Activated naive CD4-positive, alpha-beta T cell treated with anti-CD3 and anti-CD28 coated beads, Interleukin-2, amount 50 U/mL, for 16 hours (primary cell): ENCODE measurements around the gene CGB1.
"Not testable (repeated sequence)": the region's sequence is repeated elsewhere in the genome, so short reads cannot be mapped to it uniquely, and the experiment has no call there.

Experiments used
- DNase-seq: peaks from one replicate; pipeline ENCODE4 v3.0.0-alpha.2; 2020

Gene CGB1

GRCh38 chr19:49057636-49058234 is 21.0 kb upstream of the CGB1 start, which contains the start of gene CGB7:
Gene CGB7, minus strand, starts transcription at chr19:49057749. Its CDS starts 2,374 bp downstream, at chr19:49055375.
- peak; percentile 36 for DNase-seq

DNA sequence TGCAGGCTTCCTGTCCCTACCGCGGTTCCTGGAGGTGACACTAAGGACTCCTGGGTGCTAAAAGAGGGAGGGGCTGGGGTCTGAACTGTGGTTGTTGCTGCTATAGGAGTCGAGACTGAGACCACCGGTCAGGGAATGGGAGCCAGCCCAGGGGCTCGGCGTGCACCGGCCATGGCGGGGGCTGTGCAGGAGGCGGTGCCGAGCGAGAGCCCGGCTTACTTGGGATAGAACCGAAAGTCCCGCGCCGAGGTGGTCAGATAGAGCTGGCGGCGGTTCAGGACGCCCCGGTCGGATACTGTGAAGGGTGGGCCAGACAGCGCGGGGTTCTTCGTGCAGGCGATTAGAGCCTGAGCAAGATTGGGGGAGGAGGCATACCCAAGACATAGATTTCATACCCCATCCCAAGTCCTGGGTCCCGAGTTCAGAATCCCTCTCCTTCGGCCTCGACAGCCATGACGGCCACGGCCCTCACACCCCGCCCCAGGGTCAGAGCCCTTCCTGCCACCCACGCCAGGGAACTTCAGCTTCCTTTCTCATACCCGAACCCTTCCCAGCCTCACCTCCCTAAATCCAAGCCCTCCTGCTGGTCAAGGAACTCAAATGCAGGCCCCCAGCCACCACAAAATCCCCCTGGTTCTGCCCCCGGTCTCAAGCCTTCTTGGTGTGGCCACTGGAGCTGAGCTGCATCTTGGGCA is 20.4 kb upstream of the CGB1 start:
- not testable (repeated sequence) for DNase-seq

DNA sequence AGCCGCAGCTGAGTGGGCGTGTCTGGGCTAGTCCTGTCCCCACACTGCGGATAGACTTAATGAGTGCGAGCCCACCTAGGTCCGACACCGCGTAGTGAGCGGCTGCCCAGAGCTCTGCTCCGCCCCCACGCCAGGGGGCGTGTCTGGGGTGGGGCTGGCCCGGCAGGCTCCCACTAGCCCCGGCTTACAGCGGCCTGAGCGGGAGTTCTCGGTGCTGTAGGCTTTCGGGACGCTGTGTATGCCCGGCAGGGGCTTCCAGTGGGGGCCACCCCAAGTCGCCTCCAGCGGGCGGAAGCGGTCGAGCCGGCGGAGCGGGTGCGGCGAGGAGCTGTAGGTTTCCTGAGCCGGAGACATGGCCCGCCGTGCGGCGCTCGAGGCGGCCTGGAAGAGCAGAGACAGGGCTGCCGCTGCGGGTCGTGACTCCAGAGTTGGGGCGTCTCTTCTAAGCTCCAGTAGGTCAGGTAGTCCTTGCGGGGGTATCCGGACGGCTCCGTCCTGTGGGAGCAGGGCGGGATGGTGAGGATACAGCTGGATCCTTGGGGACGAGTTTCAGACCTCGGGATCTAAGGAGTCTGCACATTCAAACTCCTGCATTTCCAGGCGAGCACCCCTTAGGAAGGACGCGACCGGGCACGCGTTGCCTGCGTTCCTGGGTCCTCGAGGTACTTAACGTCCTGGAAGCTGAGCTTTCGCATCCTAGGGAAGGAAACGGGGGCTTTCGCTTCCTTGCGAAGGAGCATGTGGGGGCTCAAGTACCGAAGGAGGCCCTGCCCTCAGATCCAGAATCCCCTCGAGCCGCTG is 19.6 kb upstream of the CGB1 start:
- DNase-seq: peak; percentile 56

DNA sequence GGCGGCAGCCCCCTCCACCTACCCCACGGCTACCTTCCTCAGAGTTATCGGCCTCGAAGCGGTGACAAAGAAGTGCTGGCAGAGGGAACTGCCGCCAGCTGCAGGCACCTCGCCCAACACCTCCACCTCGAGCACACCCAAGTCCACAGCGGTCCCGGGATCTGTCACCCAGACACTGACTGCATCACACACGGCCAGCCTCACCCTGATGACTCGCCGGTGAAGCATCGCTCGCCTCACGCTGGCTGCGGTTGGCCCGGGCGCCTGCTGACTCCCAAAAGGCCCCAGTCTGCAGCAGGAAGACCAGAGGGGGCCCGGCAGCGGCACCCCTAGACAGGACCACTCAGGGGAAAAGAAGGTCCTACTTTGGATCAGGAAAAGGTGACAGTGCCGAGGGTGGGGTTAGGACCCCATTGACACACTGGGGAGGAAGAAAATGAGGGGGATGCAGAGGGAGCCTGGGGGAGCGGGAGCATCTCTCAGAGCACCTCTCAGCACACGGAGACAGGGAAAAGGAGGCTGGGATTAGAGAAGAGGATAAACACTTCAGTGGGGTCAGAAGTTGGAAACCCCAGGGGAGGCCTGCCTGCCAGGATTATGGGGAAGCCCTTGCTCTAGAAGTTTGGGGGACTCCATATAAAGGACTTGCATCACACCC is 13.8 kb upstream of the CGB1 start:
- DNase-seq: not testable (repeated sequence)

DNA sequence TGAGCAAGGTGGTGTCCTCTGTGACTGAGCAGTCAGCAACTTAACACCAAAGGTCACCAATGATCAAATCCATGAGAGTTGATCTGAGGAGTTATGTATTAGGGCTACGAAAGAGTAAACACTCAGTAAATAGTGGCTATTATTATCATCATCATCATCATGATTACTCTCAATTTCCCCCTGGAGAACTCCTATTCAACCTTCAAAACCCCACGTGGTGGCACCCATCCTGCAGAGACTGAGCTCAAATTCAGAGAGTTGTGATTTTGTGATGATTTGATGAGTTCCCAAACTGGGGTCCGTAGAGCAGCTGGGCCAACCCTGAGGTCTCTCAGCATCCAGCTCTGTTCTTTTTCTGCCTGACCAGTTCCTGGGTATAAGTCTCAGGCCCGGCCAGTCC is 13.1 kb upstream of the CGB1 start:
- DNase-seq: not testable (repeated sequence)

DNA sequence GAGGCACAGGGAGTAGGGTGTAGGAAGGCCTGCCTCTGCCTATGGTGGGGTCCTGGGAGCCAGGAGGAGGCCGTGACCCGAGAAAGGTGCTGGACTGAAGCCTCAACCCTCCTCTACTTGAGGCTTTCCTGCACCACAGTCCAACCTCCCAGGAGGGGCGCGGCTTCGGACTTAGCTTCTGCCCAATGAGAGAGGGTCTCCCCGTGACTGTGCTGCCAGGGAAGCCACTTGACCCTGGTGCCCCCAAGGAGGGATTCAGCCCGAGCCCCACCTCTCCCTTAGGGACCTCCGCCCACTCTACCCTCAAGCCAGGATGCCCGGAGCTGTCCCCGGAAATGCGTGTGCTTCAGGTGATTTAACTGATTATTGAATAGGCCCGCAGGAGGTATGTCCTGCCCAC is 12.3 kb upstream of the CGB1 start, which contains the start of gene CGB8:
Gene CGB8, minus strand, starts transcription at position 101 of the 400 bp plus-strand sequence. CDS start 372 bp downstream, outside the sequence.
- not testable (repeated sequence) for DNase-seq

- DNase-seq: not testable (repeated sequence)
Measured at GRCh38 chr19:49043548-49043947, 6.9 kb upstream of the CGB1 start, which contains the start of gene CGB5. Gene CGB5, plus strand, starts transcription at chr19:49043848. Its CDS starts 362 bp downstream, at chr19:49044210.

DNA sequence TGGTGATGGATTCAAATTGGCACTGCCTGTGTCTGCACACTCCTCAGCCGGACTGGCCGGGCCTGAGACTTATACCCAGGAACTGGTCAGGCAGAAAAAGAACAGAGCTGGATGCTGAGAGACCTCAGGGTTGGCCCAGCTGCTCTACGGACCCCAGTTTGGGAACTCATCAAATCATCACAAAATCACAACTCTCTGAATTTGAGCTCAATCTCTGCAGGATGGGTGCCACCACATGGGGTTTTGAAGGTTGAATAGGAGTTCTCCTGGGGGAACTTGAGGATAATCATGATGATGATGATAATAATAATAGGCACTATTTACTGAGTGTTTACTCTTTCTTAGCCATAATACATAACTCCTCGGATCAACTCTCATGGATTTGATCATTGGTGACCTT is 6.0 kb upstream of the CGB1 start:
- DNase-seq: not testable (repeated sequence)

GRCh38 chr19:49042177-49042576 is 5.5 kb upstream of the CGB1 start:
- DNase-seq: no peak

DNA sequence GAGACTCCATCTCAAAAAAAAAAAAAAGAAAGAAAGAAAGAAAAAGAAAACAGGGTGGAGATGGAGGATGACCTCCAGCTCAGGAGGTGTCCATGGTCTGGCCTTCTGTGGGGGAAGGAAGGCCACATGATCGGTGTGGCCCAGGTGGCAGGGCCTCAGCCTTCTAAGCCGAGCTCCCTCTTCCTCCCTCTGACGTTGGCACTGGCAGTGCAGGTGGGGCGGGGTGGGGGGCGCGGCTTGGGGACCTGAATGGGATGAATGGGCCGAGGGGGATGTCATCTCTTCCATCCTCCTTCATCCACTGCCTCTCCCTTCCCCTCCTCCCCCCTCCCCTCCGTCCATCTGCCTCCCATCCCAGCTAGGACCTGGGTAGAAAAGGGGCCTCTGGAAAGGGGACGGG is 3.0 kb upstream of the CGB1 start:
- DNase-seq: not testable (repeated sequence)

GRCh38 chr19:49038557-49039276 is 2.0 kb upstream of the CGB1 start:
- not testable (repeated sequence) for DNase-seq

DNA sequence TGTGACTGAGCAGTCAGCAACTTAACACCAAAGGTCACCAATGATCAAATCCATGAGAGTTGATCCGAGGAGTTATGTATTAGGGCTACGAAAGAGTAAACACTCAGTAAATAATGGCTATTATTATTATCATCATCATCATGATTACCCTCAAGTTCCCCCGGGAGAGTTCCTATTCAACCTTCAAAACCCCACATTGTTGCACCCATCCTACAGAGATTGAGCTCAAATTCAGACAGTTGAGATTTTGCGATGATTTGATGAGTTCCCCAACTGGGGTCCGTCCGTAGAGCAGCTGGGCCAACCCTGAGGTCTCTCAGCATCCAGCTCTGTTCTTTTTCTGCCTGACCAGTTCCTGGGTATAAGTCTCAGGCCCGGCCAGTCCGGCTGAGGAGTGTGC is 1.4 kb upstream of the CGB1 start:
- DNase-seq: not testable (repeated sequence)

- DNase-seq: peak; percentile 52
Measured at GRCh38 chr19:49031642-49032301, 4.9 kb downstream of the CGB1 start, which contains the start of gene CGB2. Gene CGB2, plus strand, starts transcription at chr19:49031890. Its CDS starts 206 bp downstream, at chr19:49032096.

DNA sequence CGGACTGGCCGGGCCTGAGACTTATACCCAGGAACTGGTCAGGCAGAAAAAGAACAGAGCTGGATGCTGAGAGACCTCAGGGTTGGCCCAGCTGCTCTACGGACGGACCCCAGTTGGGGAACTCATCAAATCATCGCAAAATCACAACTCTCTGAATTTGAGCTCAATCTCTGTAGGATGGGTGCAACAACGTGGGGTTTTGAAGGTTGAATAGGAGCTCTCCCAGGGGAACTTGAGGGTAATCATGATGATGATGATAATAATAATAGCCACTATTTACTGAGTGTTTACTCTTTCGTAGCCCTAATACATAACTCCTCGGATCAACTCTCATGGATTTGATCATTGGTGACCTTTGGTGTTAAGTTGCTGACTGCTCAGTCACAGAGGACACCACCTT is 6.4 kb downstream of the CGB1 start:
- DNase-seq: not testable (repeated sequence)

DNA sequence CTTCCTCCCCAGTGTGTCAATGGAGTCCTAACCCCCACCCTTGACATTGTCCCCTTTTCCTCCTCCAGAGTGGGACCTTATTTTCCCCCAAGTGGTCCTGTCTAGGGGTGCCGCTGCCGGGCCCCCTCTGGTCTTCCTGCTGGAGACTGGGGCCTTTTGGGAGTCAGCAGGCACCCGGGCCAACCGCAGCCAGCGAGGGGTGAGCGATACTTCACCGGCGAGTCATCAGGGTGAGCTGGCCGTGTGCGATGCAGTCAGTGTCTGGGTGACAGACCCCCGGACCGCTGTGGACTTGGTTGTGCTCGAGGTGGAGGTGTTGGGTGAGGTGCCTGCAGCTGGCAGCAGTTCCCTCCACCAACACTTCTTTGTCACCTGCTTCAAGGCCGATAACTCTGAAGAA is 6.9 kb downstream of the CGB1 start:
- DNase-seq: not testable (repeated sequence)

- DNase-seq: not testable (repeated sequence)
Measured at GRCh38 chr19:49028686-49029085, 8.0 kb downstream of the CGB1 start.

DNA sequence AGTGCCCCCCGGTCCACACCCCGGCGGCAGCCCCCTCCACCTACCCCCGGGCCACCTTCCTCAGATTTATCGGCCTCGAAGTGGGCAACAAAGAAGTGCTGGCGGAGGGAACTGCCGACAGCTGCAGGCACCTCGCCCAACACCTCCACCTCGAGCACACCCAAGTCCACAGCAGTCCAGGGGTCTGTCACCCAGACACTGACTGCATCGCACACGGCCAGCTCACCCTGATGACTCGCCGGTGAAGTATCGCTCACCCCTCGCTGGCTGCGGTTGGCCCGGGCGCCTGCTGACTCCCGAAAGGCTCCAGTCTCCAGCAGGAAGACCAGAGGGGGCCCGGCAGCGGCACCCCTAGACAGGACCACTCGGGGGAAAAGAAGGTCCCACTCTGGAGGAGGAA is 11.1 kb downstream of the CGB1 start:
- not testable (repeated sequence) for DNase-seq

DNA sequence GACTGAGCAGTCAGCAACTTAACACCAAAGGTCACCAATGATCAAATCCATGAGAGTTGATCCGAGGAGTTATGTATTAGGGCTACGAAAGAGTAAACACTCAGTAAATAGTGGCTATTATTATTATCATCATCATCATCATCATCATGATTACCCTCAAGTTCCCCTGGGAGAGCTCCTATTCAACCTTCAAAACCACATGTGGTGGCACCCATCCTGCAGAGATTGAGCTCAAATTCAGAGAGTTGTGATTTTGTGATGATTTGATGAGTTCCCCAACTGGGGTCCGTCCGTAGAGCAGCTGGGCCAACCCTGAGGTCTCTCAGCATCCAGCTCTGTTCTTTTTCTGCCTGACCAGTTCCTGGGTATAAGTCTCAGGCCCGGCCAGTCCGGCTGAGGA is 11.6 kb downstream of the CGB1 start:
- DNase-seq: not testable (repeated sequence)

DNA sequence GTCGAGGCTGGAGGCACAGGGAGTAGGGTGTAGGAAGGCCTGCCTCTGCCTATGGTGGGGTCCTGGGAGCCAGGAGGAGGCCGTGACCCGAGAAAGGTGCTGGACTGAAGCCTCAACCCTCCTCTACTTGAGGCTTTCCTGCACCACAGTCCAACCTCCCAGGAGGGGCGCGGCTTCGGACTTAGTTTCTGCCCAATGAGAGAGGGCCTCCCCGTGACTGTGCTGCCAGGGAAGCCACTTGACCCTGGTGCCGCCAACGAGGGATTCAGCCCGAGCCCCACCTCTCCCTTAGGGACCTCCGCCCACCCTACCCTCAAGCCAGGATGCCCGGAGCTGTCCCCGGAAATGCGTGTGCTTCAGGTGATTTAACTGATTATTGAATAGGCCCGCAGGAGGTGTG is 12.5 kb downstream of the CGB1 start, which contains the start of gene CGB3:
Gene CGB3, minus strand, starts transcription at position 101 of the 400 bp plus-strand sequence. CDS start 362 bp downstream, outside the sequence.
- DNase-seq: not testable (repeated sequence)

GRCh38 chr19:49022116-49022515 is 14.6 kb downstream of the CGB1 start:
- DNase-seq: no peak
